ENCODE data around the gene PLA2G2F. TPM values are rescaled to one million over a fixed set of nuclear protein-coding genes. Genes with fewer than 3 reads are reported as not detected.

The PLA2G2F gene
- total and polyA plus RNA-seq, 2 experiments from 2014 or later = not detected

GRCh38 chr1:20198296-20198695 lies 59.2 kb downstream of the PLA2G2F start:
- H3K4me2 ChIP-seq = no peak overlapping the region
- Mint-ChIP-seq H3K36me3 (ENCODE audit: low read depth) (no peaks in the 10 kb centered on the region), H3K4me3 (no peak overlapping the region), H3K4me1 (peaks cover 19% of the 10 kb centered on the region), H3K27me3 (ENCODE audit: insufficient read depth, low read depth, poor library complexity) (peaks cover 3% of the 10 kb centered on the region), H3K9me3 (no peaks in the 10 kb centered on the region; the same call in 2 of the 3 replicates), H3K27ac (no peak overlapping the region)
- H3K27ac ChIP-seq (ENCODE audit: low read depth) = no peak overlapping the region
- 0 out of 2 replicates have a peak, but pooled peaks cover 4% of the 10 kb centered on the region for H3K9me2 ChIP-seq (ENCODE audit: insufficient read depth)
- TF ChIP-seq ZNF331 (CRISPR knock-in tag; IDR thresholded peaks at IDR 0.05; ENCODE audit: low read depth) (no peak), POLR2AphosphoS5 (IDR thresholded peaks at IDR 0.05; ENCODE audit: low read depth) (no peak), ETS1 (IDR thresholded peaks at IDR 0.05) (no peak), NANOG (IDR thresholded peaks at IDR 0.05; ENCODE audit: borderline replicate concordance) (no peak), CREB1 (CRISPR knock-in tag; IDR thresholded peaks at IDR 0.05; ENCODE audit: low read depth) (no peak), STAT1 (IDR thresholded peaks at IDR 0.05; ENCODE audit: unreplicated experiment) (no peak)
- TF ChIP-seq, protein P1, sequence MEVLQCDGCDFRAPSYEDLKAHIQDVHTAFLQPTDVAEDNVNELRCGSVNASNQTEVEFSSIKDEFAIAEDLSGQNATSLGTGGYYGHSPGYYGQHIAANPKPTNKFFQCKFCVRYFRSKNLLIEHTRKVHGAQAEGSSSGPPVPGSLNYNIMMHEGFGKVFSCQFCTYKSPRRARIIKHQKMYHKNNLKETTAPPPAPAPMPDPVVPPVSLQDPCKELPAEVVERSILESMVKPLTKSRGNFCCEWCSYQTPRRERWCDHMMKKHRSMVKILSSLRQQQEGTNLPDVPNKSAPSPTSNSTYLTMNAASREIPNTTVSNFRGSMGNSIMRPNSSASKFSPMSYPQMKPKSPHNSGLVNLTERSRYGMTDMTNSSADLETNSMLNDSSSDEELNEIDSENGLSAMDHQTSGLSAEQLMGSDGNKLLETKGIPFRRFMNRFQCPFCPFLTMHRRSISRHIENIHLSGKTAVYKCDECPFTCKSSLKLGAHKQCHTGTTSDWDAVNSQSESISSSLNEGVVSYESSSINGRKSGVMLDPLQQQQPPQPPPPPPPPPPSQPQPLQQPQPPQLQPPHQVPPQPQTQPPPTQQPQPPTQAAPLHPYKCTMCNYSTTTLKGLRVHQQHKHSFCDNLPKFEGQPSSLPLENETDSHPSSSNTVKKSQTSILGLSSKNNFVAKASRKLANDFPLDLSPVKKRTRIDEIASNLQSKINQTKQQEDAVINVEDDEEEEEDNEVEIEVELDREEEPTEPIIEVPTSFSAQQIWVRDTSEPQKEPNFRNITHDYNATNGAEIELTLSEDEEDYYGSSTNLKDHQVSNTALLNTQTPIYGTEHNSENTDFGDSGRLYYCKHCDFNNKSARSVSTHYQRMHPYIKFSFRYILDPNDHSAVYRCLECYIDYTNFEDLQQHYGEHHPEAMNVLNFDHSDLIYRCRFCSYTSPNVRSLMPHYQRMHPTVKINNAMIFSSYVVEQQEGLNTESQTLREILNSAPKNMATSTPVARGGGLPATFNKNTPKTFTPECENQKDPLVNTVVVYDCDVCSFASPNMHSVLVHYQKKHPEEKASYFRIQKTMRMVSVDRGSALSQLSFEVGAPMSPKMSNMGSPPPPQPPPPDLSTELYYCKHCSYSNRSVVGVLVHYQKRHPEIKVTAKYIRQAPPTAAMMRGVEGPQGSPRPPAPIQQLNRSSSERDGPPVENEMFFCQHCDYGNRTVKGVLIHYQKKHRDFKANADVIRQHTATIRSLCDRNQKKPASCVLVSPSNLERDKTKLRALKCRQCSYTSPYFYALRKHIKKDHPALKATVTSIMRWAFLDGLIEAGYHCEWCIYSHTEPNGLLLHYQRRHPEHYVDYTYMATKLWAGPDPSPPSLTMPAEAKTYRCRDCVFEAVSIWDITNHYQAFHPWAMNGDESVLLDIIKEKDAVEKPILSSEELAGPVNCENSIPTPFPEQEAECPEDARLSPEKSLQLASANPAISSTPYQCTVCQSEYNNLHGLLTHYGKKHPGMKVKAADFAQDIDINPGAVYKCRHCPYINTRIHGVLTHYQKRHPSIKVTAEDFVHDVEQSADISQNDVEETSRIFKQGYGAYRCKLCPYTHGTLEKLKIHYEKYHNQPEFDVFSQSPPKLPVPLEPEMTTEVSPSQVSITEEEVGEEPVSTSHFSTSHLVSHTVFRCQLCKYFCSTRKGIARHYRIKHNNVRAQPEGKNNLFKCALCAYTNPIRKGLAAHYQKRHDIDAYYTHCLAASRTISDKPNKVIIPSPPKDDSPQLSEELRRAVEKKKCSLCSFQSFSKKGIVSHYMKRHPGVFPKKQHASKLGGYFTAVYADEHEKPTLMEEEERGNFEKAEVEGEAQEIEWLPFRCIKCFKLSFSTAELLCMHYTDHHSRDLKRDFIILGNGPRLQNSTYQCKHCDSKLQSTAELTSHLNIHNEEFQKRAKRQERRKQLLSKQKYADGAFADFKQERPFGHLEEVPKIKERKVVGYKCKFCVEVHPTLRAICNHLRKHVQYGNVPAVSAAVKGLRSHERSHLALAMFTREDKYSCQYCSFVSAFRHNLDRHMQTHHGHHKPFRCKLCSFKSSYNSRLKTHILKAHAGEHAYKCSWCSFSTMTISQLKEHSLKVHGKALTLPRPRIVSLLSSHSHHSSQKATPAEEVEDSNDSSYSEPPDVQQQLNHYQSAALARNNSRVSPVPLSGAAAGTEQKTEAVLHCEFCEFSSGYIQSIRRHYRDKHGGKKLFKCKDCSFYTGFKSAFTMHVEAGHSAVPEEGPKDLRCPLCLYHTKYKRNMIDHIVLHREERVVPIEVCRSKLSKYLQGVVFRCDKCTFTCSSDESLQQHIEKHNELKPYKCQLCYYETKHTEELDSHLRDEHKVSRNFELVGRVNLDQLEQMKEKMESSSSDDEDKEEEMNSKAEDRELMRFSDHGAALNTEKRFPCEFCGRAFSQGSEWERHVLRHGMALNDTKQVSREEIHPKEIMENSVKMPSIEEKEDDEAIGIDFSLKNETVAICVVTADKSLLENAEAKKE (CRISPR knock-in tag; IDR thresholded peaks at IDR 0.05) = no peak
- H2AFZ ChIP-seq = no peak overlapping the region
- DNase-seq (ENCODE audit: low spot score) (no peak), ATAC-seq (no peak)
- no peak overlapping the region for H3K4me3 ChIP-seq
- no peaks in the 10 kb centered on the region for H4K20me1 ChIP-seq (replicated peaks; ENCODE audit: insufficient read depth)
- no peaks in the 10 kb centered on the region for H3K36me3 ChIP-seq (ENCODE audit: insufficient read depth)
- no peaks in the 10 kb centered on the region for H3K79me2 ChIP-seq (replicated peaks; ENCODE audit: insufficient read depth)
- H3K4me1 ChIP-seq (ENCODE audit: insufficient read depth) = peaks cover 10% of the 10 kb centered on the region; the same call in 1 of the 2 replicates
- H3F3A ChIP-seq (replicated peaks; ENCODE audit: low read depth) = no peaks in the 10 kb centered on the region
- no peaks in the 10 kb centered on the region for H3K27me3 ChIP-seq (ENCODE audit: insufficient read depth)
